Glutamatergic neuron (in vitro differentiated cells): ENCODE measurements around the gene DYNC1H1. TPM values are rescaled to one million over a fixed set of nuclear protein-coding genes. Genes with fewer than 3 reads are reported as not detected.

ENCODE experiments used
- DNase-seq: peaks from one replicate; pipeline ENCODE4 v3.0.0; 2022
- H3K27ac Mint-ChIP-seq: one replicate; pipeline ENCODE4 v1.8.0; 2020; ENCODE audit warnings: mild to moderate bottlenecking, mixed read lengths, inconsistent platforms; ENCODE audit not compliant: unreplicated experiment
- H3K27me3 Mint-ChIP-seq: one replicate; pipeline ENCODE4 v1.8.0; 2020; ENCODE audit warnings: mild to moderate bottlenecking, moderate library complexity, mixed read lengths, inconsistent platforms; ENCODE audit not compliant: unreplicated experiment
- H3K36me3 Mint-ChIP-seq: one replicate; pipeline ENCODE4 v1.8.0; 2020; ENCODE audit warnings: mild to moderate bottlenecking, mixed read lengths, inconsistent platforms; ENCODE audit not compliant: unreplicated experiment
- H3K4me1 Mint-ChIP-seq: one replicate; pipeline ENCODE4 v1.8.0; 2020; ENCODE audit warnings: mild to moderate bottlenecking, low read depth, mixed read lengths, inconsistent platforms; ENCODE audit not compliant: unreplicated experiment
- H3K4me3 Mint-ChIP-seq: one replicate; pipeline ENCODE4 v1.8.0; 2020; ENCODE audit warnings: mild to moderate bottlenecking, mixed read lengths, inconsistent platforms; ENCODE audit not compliant: unreplicated experiment
- H3K9me3 Mint-ChIP-seq: one replicate; pipeline ENCODE4 v1.8.0; 2020; ENCODE audit warnings: mild to moderate bottlenecking, moderate library complexity, mixed read lengths, inconsistent platforms; ENCODE audit not compliant: unreplicated experiment
- CTCF ChIP-seq: fragments of 200-600 bp; sonication (generic); IDR thresholded peaks from one replicate; pipeline ENCODE4 v1.5.0; 2021; ENCODE audit not compliant: partially characterized antibody, unreplicated experiment
- total RNA-seq: library from RNA; stranded (reverse); fragmentation: NEBNext Ultra II Directional; extraction: Animal tissue kit (Norgen Biotek cat#: 25700); gene quantifications from one replicate; pipeline ENCODE4 v1.2.1, GENCODE V29; 2021; ENCODE audit not compliant: unreplicated experiment

The DYNC1H1 gene
- total RNA-seq, 1 donor from 2014 or later: 2,051 TPM

- Mint-ChIP-seq H3K36me3 (no peaks in the 10 kb centered on the region), H3K27ac (no peak overlapping the region), H3K9me3 (no peaks in the 10 kb centered on the region), H3K4me3 (no peak overlapping the region), H3K27me3 (peaks cover 3% of the 10 kb centered on the region), H3K4me1 (peaks cover 33% of the 10 kb centered on the region)
- TF ChIP-seq CTCF: no peak
- no peak for DNase-seq
Observed at GRCh38 chr14:101973356-101973755, 9.0 kb downstream of the DYNC1H1 start.

GRCh38 chr14:101975231-101975630 lies 10.9 kb downstream of the DYNC1H1 start:
- H3K27me3 Mint-ChIP-seq: peaks cover 2% of the 10 kb centered on the region
- peaks cover 3% of the 10 kb centered on the region for H3K9me3 Mint-ChIP-seq
- peak overlapping the region; percentile 44 for H3K27ac Mint-ChIP-seq
- H3K36me3 Mint-ChIP-seq: no peaks in the 10 kb centered on the region
- no peak for DNase-seq
- H3K4me3 Mint-ChIP-seq: peak overlapping the region; percentile 28
- TF ChIP-seq CTCF: no peak
- peaks cover 32% of the 10 kb centered on the region for H3K4me1 Mint-ChIP-seq

- Mint-ChIP-seq H3K4me3 (no peak overlapping the region), H3K27me3 (peaks cover 2% of the 10 kb centered on the region), H3K36me3 (no peaks in the 10 kb centered on the region), H3K9me3 (peaks cover 3% of the 10 kb centered on the region), H3K4me1 (peaks cover 21% of the 10 kb centered on the region), H3K27ac (no peak overlapping the region)
- no peak for TF ChIP-seq CTCF
- no peak for DNase-seq
Observed at GRCh38 chr14:101977311-101978071, 13.1 kb downstream of the DYNC1H1 start.

- peaks cover 2% of the 10 kb centered on the region for H3K27me3 Mint-ChIP-seq
- no peaks in the 10 kb centered on the region for H3K36me3 Mint-ChIP-seq
- H3K4me1 Mint-ChIP-seq: peaks cover 16% of the 10 kb centered on the region
- no peak for TF ChIP-seq CTCF
- H3K9me3 Mint-ChIP-seq: peaks cover 5% of the 10 kb centered on the region
- no peak for DNase-seq
- no peak overlapping the region for H3K4me3 Mint-ChIP-seq
- no peak overlapping the region for H3K27ac Mint-ChIP-seq
Observed at GRCh38 chr14:101979666-101980065, 15.3 kb downstream of the DYNC1H1 start.

GRCh38 chr14:101980251-101980650 lies 15.9 kb downstream of the DYNC1H1 start:
- Mint-ChIP-seq H3K27me3 (peaks cover 2% of the 10 kb centered on the region), H3K4me3 (no peak overlapping the region), H3K4me1 (peaks cover 10% of the 10 kb centered on the region), H3K36me3 (no peaks in the 10 kb centered on the region), H3K9me3 (peaks cover 5% of the 10 kb centered on the region), H3K27ac (no peak overlapping the region)
- DNase-seq: no peak
- TF ChIP-seq CTCF: no peak
